ENCODE results near the gene BIN1. TPM values are rescaled to one million over a fixed set of nuclear protein-coding genes. Genes with fewer than 3 reads are reported as not detected.

Gene BIN1
- total RNA-seq, 1 experiment from 2014 or later = 42.5 TPM

- TF ChIP-seq USF2 (CRISPR knock-in tag; IDR thresholded peaks at IDR 0.05) (no peak), ZBTB21 (CRISPR knock-in tag; IDR thresholded peaks at IDR 0.05; ENCODE audit: borderline replicate concordance) (no peak), ZNF416 (CRISPR knock-in tag; IDR thresholded peaks at IDR 0.05) (no peak), ARID4B (CRISPR knock-in tag; IDR thresholded peaks at IDR 0.05; ENCODE audit: borderline replicate concordance) (no peak), ZNF138 (CRISPR knock-in tag; conservative IDR thresholded peaks at IDR 0.05) (no peak), PRDM15 (CRISPR knock-in tag; IDR thresholded peaks at IDR 0.05) (no peak)
Measured at GRCh38 chr2:127051116-127052056, 55.6 kb downstream of the BIN1 start (continued).

GRCh38 chr2:127050803-127051115 is 56.2 kb downstream of the BIN1 start:
- peak; percentile 5 for DNase-seq (ENCODE audit: low spot score)
- H3K36me3 Mint-ChIP-seq = no peaks in the 10 kb centered on the region
- H3K9me3 Mint-ChIP-seq = no peaks in the 10 kb centered on the region
- H3K27ac Mint-ChIP-seq = no peak overlapping the region
- TF ChIP-seq ZNF396 (CRISPR knock-in tag; IDR thresholded peaks at IDR 0.05; ENCODE audit: borderline replicate concordance) (no peak), OVOL2 (CRISPR knock-in tag; IDR thresholded peaks at IDR 0.05; ENCODE audit: borderline replicate concordance) (no peak), ZNF219 (CRISPR knock-in tag; IDR thresholded peaks at IDR 0.05; ENCODE audit: borderline replicate concordance) (no peak), AFF4 (CRISPR knock-in tag; IDR thresholded peaks at IDR 0.05; ENCODE audit: borderline replicate concordance) (no peak)
- POLR2A ChIA-PET = no interaction called here
- H3K27me3 Mint-ChIP-seq (ENCODE audit: low read depth) = peaks cover 3% of the 10 kb centered on the region
- no peaks in the 10 kb centered on the region for H3K4me1 Mint-ChIP-seq
- CTCF ChIA-PET = interaction anchor here (0.6 to 2.7 kb wide), 22 partner anchors 9 to 523 kb away, joined by 3 to 17 read pairs (median 4); no protein-coding TSS in a partner anchor
- ATAC-seq = no peak
- no peak overlapping the region for H3K4me3 Mint-ChIP-seq
